C4-2B (cell line): ENCODE measurements around the gene GPRC5D.

Experiments used
- CTCF ChIP-seq: fragments of 450-650 bp; conservative IDR thresholded peaks from 2 replicates; pipeline ENCODE4 v1.5.1; 2017; ENCODE audit warnings: mild to moderate bottlenecking
- ZFX ChIP-seq: fragments of 450-650 bp; IDR thresholded peaks from 2 replicates; pipeline ENCODE4 v1.6.1; 2017

GRCh38 chr12:12893438-12893837 is 58.5 kb downstream of the GPRC5D start:
- TF ChIP-seq CTCF = no peak
- TF ChIP-seq ZFX = no peak
